ENCODE measurements around the gene ELK3. TPM values are rescaled to one million over a fixed set of nuclear protein-coding genes. Genes with fewer than 3 reads are reported as not detected.

Gene ELK3
- total RNA-seq, 2 experiments from 2014 or later: 7.7 TPM

GRCh38 chr12:96263449-96263902, 69.3 kb downstream of the ELK3 start:
- peaks cover 12% of the 10 kb centered on the region for H3K4me1 Mint-ChIP-seq (ENCODE audit: low read depth)
- ATAC-seq (no peak), DNase-seq (no peak)
- H3K9me3 Mint-ChIP-seq: no peaks in the 10 kb centered on the region
- CTCF ChIA-PET: interaction anchor here (1.4 kb wide), 2 partner anchors 48 to 211 kb away, joined by 3 to 5 read pairs; no protein-coding TSS in a partner anchor
- POLR2A ChIA-PET: interaction anchor here (0.5 to 1.0 kb wide), 3 partner anchors 8 to 18 kb away, joined by 3 read pairs; no protein-coding TSS in a partner anchor
- H3K27me3 Mint-ChIP-seq: no peaks in the 10 kb centered on the region
- TF ChIP-seq, protein P1, sequence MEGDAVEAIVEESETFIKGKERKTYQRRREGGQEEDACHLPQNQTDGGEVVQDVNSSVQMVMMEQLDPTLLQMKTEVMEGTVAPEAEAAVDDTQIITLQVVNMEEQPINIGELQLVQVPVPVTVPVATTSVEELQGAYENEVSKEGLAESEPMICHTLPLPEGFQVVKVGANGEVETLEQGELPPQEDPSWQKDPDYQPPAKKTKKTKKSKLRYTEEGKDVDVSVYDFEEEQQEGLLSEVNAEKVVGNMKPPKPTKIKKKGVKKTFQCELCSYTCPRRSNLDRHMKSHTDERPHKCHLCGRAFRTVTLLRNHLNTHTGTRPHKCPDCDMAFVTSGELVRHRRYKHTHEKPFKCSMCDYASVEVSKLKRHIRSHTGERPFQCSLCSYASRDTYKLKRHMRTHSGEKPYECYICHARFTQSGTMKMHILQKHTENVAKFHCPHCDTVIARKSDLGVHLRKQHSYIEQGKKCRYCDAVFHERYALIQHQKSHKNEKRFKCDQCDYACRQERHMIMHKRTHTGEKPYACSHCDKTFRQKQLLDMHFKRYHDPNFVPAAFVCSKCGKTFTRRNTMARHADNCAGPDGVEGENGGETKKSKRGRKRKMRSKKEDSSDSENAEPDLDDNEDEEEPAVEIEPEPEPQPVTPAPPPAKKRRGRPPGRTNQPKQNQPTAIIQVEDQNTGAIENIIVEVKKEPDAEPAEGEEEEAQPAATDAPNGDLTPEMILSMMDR (IDR thresholded peaks at IDR 0.05): no peak
- intact Hi-C loops (cut with micrococcal nuclease): no loop called here
- H3K4me3 Mint-ChIP-seq: no peak overlapping the region
- H3K36me3 Mint-ChIP-seq (ENCODE audit: low read depth): peaks cover 39% of the 10 kb centered on the region
- peak overlapping the region; percentile 64 for H3K27ac Mint-ChIP-seq

GRCh38 chr12:96265400-96265799, 71.2 kb downstream of the ELK3 start:
- Mint-ChIP-seq H3K27me3 (no peaks in the 10 kb centered on the region), H3K4me1 (ENCODE audit: low read depth) (peaks cover 13% of the 10 kb centered on the region), H3K27ac (no peak overlapping the region), H3K4me3 (no peak overlapping the region), H3K36me3 (ENCODE audit: low read depth) (peaks cover 41% of the 10 kb centered on the region), H3K9me3 (no peaks in the 10 kb centered on the region)
- POLR2A ChIA-PET: interaction anchor here (1.5 to 2.4 kb wide), 2 partner anchors 9 to 134 kb away, joined by 3 to 6 read pairs; partner anchors contain the start of gene CDK17
- intact Hi-C loops (cut with micrococcal nuclease): no loop called here
- CTCF ChIA-PET: interaction anchor here (0.7 to 1.4 kb wide), 3 partner anchors 16 to 251 kb away, joined by 3 to 4 read pairs (median 3); no protein-coding TSS in a partner anchor
- ATAC-seq: no peak
- no peak for DNase-seq
- TF ChIP-seq, protein P1 (IDR thresholded peaks at IDR 0.05): no peak

DNA sequence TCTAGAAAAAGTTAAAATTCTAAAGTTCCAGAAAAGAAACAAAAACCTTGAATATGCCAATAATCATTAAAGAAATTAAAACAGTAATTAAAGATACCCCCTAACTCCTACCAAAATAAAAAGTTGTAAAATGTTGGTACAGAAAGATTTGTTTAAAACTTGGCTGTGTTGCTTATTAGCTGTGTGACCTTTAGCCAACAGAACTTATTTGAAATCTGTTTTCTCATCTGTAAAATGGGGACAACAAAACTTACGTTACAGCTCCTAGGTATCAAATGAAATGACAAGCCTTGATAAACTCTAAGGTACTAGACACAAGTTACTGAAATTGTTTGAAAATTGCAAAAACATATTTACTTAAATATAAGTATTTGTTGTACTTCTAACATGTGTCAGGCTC, 71.7 kb downstream of the ELK3 start:
- TF ChIP-seq, protein P1 (IDR thresholded peaks at IDR 0.05): no peak
- intact Hi-C loops (cut with micrococcal nuclease): no loop called here
- no peak for ATAC-seq
- CTCF ChIA-PET: interaction anchor here (0.7 to 1.4 kb wide), 4 partner anchors 16 to 250 kb away, joined by 3 to 4 read pairs (median 3); no protein-coding TSS in a partner anchor
- Mint-ChIP-seq H3K27me3 (no peaks in the 10 kb centered on the region), H3K9me3 (no peaks in the 10 kb centered on the region), H3K36me3 (ENCODE audit: low read depth) (peaks cover 39% of the 10 kb centered on the region), H3K27ac (peak overlapping the region; percentile 63), H3K4me3 (no peak overlapping the region), H3K4me1 (ENCODE audit: low read depth) (peaks cover 9% of the 10 kb centered on the region)
- POLR2A ChIA-PET: interaction anchor here (1.5 to 2.4 kb wide), 2 partner anchors 10 to 134 kb away, joined by 3 to 6 read pairs; partner anchors contain the start of gene CDK17
- no peak for DNase-seq

DNA sequence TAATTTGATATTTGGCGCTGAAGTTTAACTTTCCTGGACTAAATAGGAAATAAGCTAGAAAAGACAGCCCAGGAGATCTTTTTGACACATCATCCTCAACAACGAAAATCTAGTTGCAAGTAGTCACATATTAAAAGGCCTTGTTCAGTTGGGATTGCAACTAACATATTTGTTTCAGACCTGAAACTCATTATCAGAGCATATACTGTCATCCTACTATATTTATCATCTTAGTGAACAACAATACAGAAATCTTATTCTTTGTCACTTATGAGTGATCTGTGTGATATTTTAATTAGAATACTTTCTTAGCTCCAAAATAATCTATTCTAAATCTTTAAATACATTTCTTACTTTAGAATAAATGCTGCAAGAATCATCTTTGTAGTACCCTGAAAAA, 72.1 kb downstream of the ELK3 start:
- peaks cover 9% of the 10 kb centered on the region for H3K4me1 Mint-ChIP-seq (ENCODE audit: low read depth)
- no peaks in the 10 kb centered on the region for H3K9me3 Mint-ChIP-seq
- TF ChIP-seq, protein P1 (IDR thresholded peaks at IDR 0.05): no peak
- intact Hi-C loops (cut with micrococcal nuclease): no loop called here
- H3K27ac Mint-ChIP-seq: no peak overlapping the region
- no peak for ATAC-seq
- ChIA-PET CTCF (interaction anchor here (0.6 to 1.4 kb wide), 5 partner anchors 17 to 250 kb away, joined by 3 to 4 read pairs (median 3); no protein-coding TSS in a partner anchor), POLR2A (interaction anchor here (1.5 to 2.4 kb wide), 3 partner anchors 8 to 134 kb away, joined by 3 to 6 read pairs (median 3); partner anchors contain the start of gene CDK17)
- H3K4me3 Mint-ChIP-seq: no peak overlapping the region
- DNase-seq: no peak
- H3K36me3 Mint-ChIP-seq (ENCODE audit: low read depth): peaks cover 35% of the 10 kb centered on the region
- H3K27me3 Mint-ChIP-seq: no peaks in the 10 kb centered on the region

DNA sequence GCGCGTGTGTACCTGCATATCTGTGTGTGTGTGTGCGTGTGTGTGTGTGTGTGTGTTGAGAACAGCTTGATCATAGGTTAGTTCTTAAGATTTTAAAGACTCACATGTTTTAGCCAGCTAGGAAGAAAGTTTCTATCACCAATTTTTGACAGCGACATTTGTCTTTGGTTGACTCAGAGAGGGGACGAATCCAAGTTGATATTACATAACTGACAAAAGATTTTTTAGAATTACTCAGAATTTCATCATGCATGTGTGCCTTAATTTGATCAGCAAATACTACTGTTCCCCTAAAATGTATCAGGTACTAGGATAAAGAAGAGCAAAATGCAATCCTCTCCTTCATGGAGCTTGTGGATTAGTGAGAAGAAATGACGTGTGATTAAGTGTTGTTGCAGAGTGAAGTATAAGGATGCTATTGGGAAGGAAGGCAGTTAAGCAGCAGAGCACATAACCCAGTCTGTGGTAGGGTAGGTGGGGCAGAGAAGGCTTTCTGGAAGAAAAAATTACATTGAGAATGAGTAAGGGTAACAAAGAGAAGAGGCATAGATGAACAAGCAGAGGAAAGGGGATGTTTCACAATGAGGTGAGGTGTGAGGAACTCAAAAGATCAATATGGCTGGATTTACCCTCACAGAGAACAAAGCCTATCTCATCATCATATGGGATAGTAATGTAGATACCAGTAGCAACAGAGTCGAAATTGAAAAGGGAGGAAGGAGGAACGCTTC, 77.5 kb downstream of the ELK3 start:
- POLR2A ChIA-PET: no interaction called here
- H3K4me1 Mint-ChIP-seq (ENCODE audit: low read depth): peaks cover 20% of the 10 kb centered on the region
- intact Hi-C loops (cut with micrococcal nuclease): no loop called here
- CTCF ChIA-PET: interaction anchor here (1.4 kb wide), 1 partner anchor 19 kb away, joined by 4 read pairs; no protein-coding TSS in a partner anchor
- H3K4me3 Mint-ChIP-seq: no peak overlapping the region
- no peak for ATAC-seq
- no peaks in the 10 kb centered on the region for H3K9me3 Mint-ChIP-seq
- H3K27me3 Mint-ChIP-seq: no peaks in the 10 kb centered on the region
- no peak for DNase-seq
- TF ChIP-seq, protein P1 (IDR thresholded peaks at IDR 0.05): no peak
- peak overlapping the region; percentile 21 for H3K27ac Mint-ChIP-seq
- H3K36me3 Mint-ChIP-seq (ENCODE audit: low read depth): peaks cover 43% of the 10 kb centered on the region

Data from activated CD8-positive, alpha-beta T cell treated with anti-CD3 and anti-CD28 coated beads for 36 hours (primary cell).